ENCODE data around the gene DAB1. TPM values are rescaled to one million over a fixed set of nuclear protein-coding genes. Genes with fewer than 3 reads are reported as not detected.

Gene DAB1
- total RNA-seq, 4 donors from 2014 or later, result 0.22 TPM; not detected in 3

GRCh38 chr1:57084701-57085100, 339.2 kb downstream of the DAB1 start:
- Histone ChIP-seq H3K9me3 (no peaks in the 10 kb centered on the region), H3K27me3 (no peaks in the 10 kb centered on the region), H3K4me3 (no peak overlapping the region), H3K27ac (no peak overlapping the region), H3K4me1 (peaks cover 0 to 5% of the 10 kb centered on the region in 2 donors), H3K36me3 (no peaks in the 10 kb centered on the region)
- DNase-seq, result no peak
- intact Hi-C loops (cut with DNase I; ENCODE audit: low total_unique reads), result no loop called here
- in situ Hi-C loops (cut with MboI; ENCODE audit: low sequenced_read_pairs in 4 of 4), result no loop called here
- no peak for ATAC-seq
- TF ChIP-seq POLR2A (IDR thresholded peaks at IDR 0.05), result no peak
- TF ChIP-seq, protein P1, sequence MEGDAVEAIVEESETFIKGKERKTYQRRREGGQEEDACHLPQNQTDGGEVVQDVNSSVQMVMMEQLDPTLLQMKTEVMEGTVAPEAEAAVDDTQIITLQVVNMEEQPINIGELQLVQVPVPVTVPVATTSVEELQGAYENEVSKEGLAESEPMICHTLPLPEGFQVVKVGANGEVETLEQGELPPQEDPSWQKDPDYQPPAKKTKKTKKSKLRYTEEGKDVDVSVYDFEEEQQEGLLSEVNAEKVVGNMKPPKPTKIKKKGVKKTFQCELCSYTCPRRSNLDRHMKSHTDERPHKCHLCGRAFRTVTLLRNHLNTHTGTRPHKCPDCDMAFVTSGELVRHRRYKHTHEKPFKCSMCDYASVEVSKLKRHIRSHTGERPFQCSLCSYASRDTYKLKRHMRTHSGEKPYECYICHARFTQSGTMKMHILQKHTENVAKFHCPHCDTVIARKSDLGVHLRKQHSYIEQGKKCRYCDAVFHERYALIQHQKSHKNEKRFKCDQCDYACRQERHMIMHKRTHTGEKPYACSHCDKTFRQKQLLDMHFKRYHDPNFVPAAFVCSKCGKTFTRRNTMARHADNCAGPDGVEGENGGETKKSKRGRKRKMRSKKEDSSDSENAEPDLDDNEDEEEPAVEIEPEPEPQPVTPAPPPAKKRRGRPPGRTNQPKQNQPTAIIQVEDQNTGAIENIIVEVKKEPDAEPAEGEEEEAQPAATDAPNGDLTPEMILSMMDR (IDR thresholded peaks at IDR 0.05 in 4 of 5, conservative IDR thresholded peaks at IDR 0.05 in 1 of 5), result no peak

GRCh38 chr1:57082711-57083439, 341.0 kb downstream of the DAB1 start:
- in situ Hi-C loops (cut with MboI; ENCODE audit: low sequenced_read_pairs in 4 of 4) (no loop called here), intact Hi-C loops (cut with DNase I; ENCODE audit: low total_unique reads) (no loop called here)
- no peak for ATAC-seq
- Histone ChIP-seq H3K9me3 (no peaks in the 10 kb centered on the region), H3K27ac (no peak overlapping the region), H3K27me3 (no peaks in the 10 kb centered on the region), H3K4me1 (peaks cover 0 to 5% of the 10 kb centered on the region in 2 donors), H3K4me3 (no peak overlapping the region), H3K36me3 (no peaks in the 10 kb centered on the region)
- TF ChIP-seq POLR2A (IDR thresholded peaks at IDR 0.05), result no peak
- TF ChIP-seq, protein P1 (IDR thresholded peaks at IDR 0.05 in 4 of 5, conservative IDR thresholded peaks at IDR 0.05 in 1 of 5), result no peak
- DNase-seq, result no peak

DNA sequence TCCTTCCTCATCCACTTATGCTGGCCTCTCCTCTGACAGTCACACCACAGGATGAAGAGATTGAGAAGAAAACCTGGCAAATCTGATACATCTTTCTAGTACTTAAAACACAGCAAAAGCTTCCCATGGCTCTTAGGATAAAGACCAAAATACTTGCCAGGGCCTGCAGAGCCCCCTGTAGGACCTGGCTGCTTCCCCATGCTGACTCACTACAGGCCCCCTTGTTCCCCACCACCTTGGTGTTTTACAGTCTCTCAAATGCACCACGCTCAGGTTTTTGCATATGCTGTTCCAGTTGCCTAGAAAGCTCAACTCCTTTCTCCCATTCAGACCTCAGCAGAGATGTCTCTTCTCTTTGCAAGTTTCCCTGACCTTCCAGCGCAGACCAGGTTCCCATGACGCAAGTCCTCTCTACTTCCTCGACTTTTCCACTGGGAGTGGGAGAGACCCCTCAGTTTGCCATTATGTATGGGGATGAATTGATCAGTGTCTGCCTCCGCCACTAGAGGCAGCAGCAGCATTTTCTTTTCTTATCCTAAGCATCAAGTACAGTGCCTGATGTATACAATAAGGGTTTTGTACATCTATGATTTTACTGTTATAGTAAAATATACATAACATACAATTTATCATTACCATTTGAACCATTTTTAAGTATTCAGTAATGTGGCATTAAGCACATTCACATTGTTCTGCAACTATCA, 344.3 kb downstream of the DAB1 start:
- H3K27ac ChIP-seq, result no peak overlapping the region
- H3K9me3 ChIP-seq, result no peaks in the 10 kb centered on the region
- no peaks in the 10 kb centered on the region for H3K36me3 ChIP-seq
- H3K4me1 ChIP-seq, result peaks cover 0 to 5% of the 10 kb centered on the region in 2 donors
- no peak for DNase-seq
- intact Hi-C loops (cut with DNase I; ENCODE audit: low total_unique reads), result no loop called here
- TF ChIP-seq POLR2A (IDR thresholded peaks at IDR 0.05), result no peak
- TF ChIP-seq, protein P1 (IDR thresholded peaks at IDR 0.05 in 4 of 5, conservative IDR thresholded peaks at IDR 0.05 in 1 of 5), result no peak
- no peak for ATAC-seq
- no peaks in the 10 kb centered on the region for H3K27me3 ChIP-seq
- in situ Hi-C loops (cut with MboI; ENCODE audit: low sequenced_read_pairs in 4 of 4), result no loop called here
- no peak overlapping the region for H3K4me3 ChIP-seq

GRCh38 chr1:57072401-57073110, 351.3 kb downstream of the DAB1 start:
- Histone ChIP-seq H3K4me3 (no peak overlapping the region), H3K4me1 (no peaks in the 10 kb centered on the region), H3K27me3 (no peaks in the 10 kb centered on the region), H3K36me3 (no peaks in the 10 kb centered on the region), H3K9me3 (no peaks in the 10 kb centered on the region), H3K27ac (no peak overlapping the region)
- TF ChIP-seq, protein P1 (IDR thresholded peaks at IDR 0.05 in 4 of 5, conservative IDR thresholded peaks at IDR 0.05 in 1 of 5), result no peak
- ATAC-seq (no peak), DNase-seq (no peak)
- in situ Hi-C loops (cut with MboI; ENCODE audit: low sequenced_read_pairs in 4 of 4) (loop anchor here in 2 of 4 donors (25.0 kb wide), 1 partner anchor 235 kb away; no protein-coding TSS in a partner anchor), intact Hi-C loops (cut with DNase I; ENCODE audit: low total_unique reads) (no loop called here)
